OCI-LY3 (cell line): Measurements from ENCODE around the gene UAP1.

ENCODE experiments used
- EZH2phosphoT487 ChIP-seq: fragments of 200-600 bp; shearing (Covaris generic); IDR thresholded peaks from 2 replicates; pipeline ENCODE4 v1.6.1; 2018; ENCODE audit warnings: antibody characterized with exemption, mixed run types, low read depth
- TF ChIP-seq, protein P1 (sequence below): fragments of 200-600, 300-600 bp; sonication (generic); IDR thresholded peaks from 2 replicates; pipeline ENCODE4 v1.5.1; 2014; ENCODE audit warnings: antibody characterized with exemption, low read length, low read depth

DNA sequence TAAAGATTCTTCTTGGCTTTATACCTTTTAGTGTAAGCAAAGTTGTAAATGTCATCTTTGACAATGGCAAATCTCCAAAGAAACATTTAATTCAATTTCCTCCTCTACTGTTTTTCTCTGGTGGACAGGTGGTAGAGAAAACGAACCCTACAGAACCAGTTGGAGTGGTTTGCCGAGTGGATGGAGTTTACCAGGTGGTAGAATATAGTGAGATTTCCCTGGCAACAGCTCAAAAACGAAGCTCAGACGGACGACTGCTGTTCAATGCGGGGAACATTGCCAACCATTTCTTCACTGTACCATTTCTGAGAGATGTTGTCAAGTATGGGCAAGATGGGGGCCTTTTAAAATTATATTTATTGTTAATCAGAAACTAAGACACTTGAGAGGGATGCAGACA is 25.8 kb downstream of the UAP1 start:
- TF ChIP-seq, protein P1, sequence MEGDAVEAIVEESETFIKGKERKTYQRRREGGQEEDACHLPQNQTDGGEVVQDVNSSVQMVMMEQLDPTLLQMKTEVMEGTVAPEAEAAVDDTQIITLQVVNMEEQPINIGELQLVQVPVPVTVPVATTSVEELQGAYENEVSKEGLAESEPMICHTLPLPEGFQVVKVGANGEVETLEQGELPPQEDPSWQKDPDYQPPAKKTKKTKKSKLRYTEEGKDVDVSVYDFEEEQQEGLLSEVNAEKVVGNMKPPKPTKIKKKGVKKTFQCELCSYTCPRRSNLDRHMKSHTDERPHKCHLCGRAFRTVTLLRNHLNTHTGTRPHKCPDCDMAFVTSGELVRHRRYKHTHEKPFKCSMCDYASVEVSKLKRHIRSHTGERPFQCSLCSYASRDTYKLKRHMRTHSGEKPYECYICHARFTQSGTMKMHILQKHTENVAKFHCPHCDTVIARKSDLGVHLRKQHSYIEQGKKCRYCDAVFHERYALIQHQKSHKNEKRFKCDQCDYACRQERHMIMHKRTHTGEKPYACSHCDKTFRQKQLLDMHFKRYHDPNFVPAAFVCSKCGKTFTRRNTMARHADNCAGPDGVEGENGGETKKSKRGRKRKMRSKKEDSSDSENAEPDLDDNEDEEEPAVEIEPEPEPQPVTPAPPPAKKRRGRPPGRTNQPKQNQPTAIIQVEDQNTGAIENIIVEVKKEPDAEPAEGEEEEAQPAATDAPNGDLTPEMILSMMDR, result no peak
- TF ChIP-seq EZH2phosphoT487, result no peak
